Activated CD4-positive, alpha-beta T cell treated with anti-CD3 and anti-CD28 coated beads for 48 hours (primary cell): ENCODE measurements around the gene CLEC4M.
A peak's percentile ranks its signal among the peaks of the same experiment; 100 is the strongest.
"Not testable (repeated sequence)": the region's sequence is repeated elsewhere in the genome, so short reads cannot be mapped to it uniquely, and the experiment has no call there.

Experiments
- DNase-seq: peaks from one replicate; pipeline ENCODE4 v3.0.0-alpha.2; 2020

Gene CLEC4M

GRCh38 chr19:7779631-7780486 is 16.8 kb downstream of the CLEC4M start:
- no peak for DNase-seq

GRCh38 chr19:7781157-7781556 is 18.1 kb downstream of the CLEC4M start:
- DNase-seq, result no peak

GRCh38 chr19:7783991-7784423 is 21.0 kb downstream of the CLEC4M start:
- no peak for DNase-seq

- no peak for DNase-seq
Measured at GRCh38 chr19:7784856-7785255, 21.8 kb downstream of the CLEC4M start.

- DNase-seq, result no peak
Measured at GRCh38 chr19:7787141-7787540, 24.1 kb downstream of the CLEC4M start.

- no peak for DNase-seq
Measured at GRCh38 chr19:7787602-7788177, 24.6 kb downstream of the CLEC4M start.

- DNase-seq, result no peak
Measured at GRCh38 chr19:7788178-7788932, 25.3 kb downstream of the CLEC4M start.

GRCh38 chr19:7788933-7789323 is 25.9 kb downstream of the CLEC4M start:
- DNase-seq, result no peak

- peak; percentile 42 for DNase-seq
Measured at GRCh38 chr19:7789447-7789846, 26.4 kb downstream of the CLEC4M start.

- no peak for DNase-seq
Measured at GRCh38 chr19:7790416-7790815, 27.4 kb downstream of the CLEC4M start.

GRCh38 chr19:7792281-7792680 is 29.2 kb downstream of the CLEC4M start:
- no peak for DNase-seq

GRCh38 chr19:7792701-7793100 is 29.7 kb downstream of the CLEC4M start:
- DNase-seq, result not testable (repeated sequence)

GRCh38 chr19:7793493-7793892 is 30.4 kb downstream of the CLEC4M start:
- DNase-seq, result no peak

GRCh38 chr19:7795555-7796161 is 32.6 kb downstream of the CLEC4M start:
- DNase-seq, result no peak

GRCh38 chr19:7799640-7800355 is 36.8 kb downstream of the CLEC4M start:
- peak; percentile 73 for DNase-seq

- DNase-seq, result no peak
Measured at GRCh38 chr19:7801020-7801570, 38.1 kb downstream of the CLEC4M start.

- no peak for DNase-seq
Measured at GRCh38 chr19:7806234-7806633, 43.2 kb downstream of the CLEC4M start.

GRCh38 chr19:7806876-7807275 is 43.8 kb downstream of the CLEC4M start:
- no peak for DNase-seq

- DNase-seq, result no peak
Measured at GRCh38 chr19:7808108-7808507, 45.1 kb downstream of the CLEC4M start.

- no peak for DNase-seq
Measured at GRCh38 chr19:7811989-7812388, 48.9 kb downstream of the CLEC4M start.

- no peak for DNase-seq
Measured at GRCh38 chr19:7815325-7815724, 52.3 kb downstream of the CLEC4M start.

- not testable (repeated sequence) for DNase-seq
Measured at GRCh38 chr19:7816040-7816439, 53.0 kb downstream of the CLEC4M start.
